ENCODE results near the gene ZNF717.
"Not testable (repeated sequence)": the region's sequence is repeated elsewhere in the genome, so short reads cannot be mapped to it uniquely, and the experiment has no call there.

The ZNF717 gene

GRCh38 chr3:75785081-75785755, at the start of gene ZNF717:
Gene ZNF717 (minus strand): TSS chr3:75785549. CDS start chr3:75783362, 2,187 bp downstream.
- peak; percentile 81 for DNase-seq

- not testable (repeated sequence) for DNase-seq
Observed at GRCh38 chr3:75831076-75831475, 45.7 kb upstream of the ZNF717 start.

DNA sequence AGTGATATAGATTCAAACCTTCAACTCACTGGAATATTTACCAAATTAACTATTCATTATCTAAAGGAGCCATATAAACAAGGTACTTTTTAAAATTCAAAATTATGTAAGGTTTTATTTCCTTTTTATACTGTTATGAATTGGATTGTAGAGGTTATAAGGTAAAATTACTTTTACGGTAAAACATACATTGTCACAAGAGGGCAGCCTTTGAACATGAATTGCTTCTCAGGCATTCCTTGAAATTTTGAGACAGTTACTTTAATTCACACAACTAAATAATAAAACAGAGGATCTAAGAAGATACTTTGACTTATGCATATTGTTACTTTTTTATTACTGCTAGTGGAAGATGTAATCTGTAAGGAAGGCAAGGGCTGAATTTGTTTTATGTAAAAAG, 32.7 kb upstream of the ZNF717 start:
- not testable (repeated sequence) for DNase-seq

DNA sequence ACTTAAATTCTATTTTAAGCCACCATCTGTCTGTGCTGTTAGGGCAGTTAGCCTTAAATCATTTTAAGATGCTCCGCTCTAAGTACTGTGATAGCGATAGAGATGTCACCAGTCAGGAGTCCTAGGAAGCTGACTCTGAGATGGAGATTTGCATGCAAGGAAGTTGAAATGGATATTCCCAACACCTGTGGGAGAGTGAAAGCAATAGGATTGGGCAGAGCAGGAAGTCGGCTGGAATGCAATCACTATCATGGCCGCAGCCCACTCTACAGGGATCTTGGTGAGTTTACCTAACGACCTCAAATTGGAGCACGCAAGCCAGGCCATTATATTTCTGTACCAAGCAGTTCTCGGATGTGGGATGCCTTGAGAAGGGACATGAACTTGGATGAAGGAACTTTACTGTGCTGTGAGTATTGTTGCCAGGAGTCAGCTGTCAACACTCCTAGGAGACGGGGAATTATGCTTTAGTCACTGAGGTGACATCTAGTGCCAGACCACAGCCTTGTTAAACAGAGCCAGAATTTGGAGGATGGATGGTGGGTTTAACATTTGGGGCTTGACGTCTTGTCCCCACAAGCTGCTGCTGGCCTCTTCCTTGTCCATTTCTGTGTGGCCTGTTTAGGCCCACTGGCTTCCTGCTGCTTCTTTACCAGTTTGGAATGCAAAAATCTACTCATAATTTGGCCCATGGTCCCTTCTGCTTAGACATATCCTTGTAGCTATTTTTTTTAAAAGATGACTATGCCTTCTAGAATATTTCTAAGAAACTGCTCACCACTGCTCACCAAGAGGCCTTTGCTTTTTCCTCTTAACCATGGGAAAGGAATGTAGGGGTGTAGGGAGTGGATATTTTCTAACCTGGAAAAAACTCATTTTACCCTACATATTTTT, 31.2 kb upstream of the ZNF717 start:
- DNase-seq: not testable (repeated sequence)

GRCh38 chr3:75814797-75815196, 29.4 kb upstream of the ZNF717 start:
- no peak for DNase-seq

GRCh38 chr3:75782506-75782905, 2.8 kb downstream of the ZNF717 start:
- DNase-seq: no peak

- DNase-seq: peak; percentile 30
Observed at GRCh38 chr3:75781079-75781745, 4.1 kb downstream of the ZNF717 start.

DNA sequence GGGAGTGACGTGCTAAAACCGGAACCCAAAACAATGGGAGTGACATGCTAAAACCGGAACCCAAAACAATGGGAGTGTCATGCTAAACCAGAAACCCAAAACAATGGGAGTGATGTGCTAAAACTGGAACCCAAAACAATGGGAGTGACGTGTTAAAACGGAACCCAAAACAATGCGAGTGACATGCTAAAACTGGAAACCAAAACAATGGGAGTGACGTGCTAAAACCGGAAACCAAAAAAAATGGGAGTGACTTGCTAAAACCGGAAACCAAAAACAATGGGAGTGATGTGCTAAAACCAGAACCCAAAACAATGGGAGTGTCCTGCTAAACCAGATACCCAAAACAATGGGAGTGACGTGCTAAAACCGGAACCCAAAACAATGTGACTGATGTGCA, 7.6 kb downstream of the ZNF717 start:
- not testable (repeated sequence) for DNase-seq

DNA sequence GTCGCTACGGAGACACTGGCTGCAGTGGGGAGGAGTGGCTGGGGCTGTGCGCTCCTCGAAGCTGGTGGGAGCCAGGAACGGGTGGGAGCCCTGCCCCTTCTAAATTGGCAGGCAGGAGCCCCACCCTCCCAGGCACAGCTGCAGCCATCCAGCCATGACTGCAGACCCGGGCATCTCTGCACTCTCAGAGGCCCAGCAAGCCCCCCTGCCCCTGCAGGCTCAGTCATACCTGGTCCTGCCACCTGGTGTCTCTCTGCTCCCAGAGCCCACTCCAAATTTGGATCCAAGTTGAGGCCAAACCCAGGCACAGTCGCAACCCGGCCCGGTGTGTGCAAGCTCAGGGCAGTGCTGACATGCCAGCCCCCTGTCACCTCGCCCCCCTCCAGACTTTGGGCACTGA, 13.7 kb downstream of the ZNF717 start:
- not testable (repeated sequence) for DNase-seq

DNA sequence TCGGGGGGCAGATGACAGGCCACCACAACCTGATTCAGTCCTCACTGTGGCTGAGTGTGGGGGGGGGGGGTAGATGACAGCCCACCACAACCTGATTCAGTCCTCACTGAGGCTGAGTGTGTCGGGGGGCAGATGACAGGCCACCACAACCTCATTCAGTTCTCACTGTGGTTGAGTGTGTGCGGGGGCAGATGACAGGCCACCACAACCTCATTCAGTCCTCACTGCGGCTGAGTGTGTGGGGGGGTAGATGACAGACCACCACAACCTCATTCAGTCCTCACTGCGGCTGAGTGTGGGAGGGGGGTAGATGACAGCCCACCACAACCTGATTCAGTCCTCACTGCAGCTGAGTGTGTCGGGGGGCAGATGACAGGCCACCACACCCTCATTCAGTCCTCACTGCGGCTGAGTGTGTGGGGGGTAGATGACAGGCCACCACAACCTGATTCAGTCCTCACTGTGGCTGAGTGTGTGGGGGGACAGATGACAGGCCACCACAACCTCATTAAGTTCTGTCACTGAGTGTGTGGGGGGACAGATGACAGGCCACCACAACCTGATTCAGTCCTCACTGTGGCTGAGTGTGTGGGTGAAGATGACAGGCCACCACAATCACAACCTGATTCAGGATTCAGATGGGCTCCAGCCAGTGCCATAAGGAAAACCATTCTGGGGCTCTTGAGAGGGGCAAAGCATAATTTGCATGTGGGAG, 16.9 kb downstream of the ZNF717 start:
- no peak for DNase-seq

GRCh38 chr3:75737831-75738493, 47.4 kb downstream of the ZNF717 start:
- no peak for DNase-seq

GRCh38 chr3:75727985-75728384, 57.4 kb downstream of the ZNF717 start:
- no peak for DNase-seq

- no peak for DNase-seq
Observed at GRCh38 chr3:75692061-75692460, 93.3 kb downstream of the ZNF717 start.

DNA sequence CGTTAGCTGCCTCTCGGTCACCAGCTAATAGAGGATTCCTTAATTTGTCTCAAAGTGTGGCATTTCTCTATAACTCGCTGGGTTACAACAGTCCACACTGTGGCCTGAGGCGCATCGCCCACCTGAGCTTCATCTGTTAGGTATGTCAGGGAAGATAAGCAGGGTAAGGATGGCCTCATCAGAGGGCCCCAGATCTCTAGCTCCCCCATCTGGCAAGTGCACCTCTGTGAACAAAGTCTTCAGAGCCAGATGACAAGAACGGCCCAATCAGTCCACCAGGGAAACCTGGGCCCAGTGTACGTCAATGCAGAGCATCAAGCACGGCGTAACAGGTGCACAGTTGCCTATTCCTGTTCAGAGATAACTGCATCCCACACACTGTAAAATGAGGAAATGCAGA, 98.0 kb downstream of the ZNF717 start:
- no peak for DNase-seq

Measured in inflammatory macrophage treated with lipopolysaccharide for 4 hours (primary cell).